GM19238 (cell line): ENCODE data around the gene TTC23.

Source experiments
- DNase-seq: peaks from one replicate; pipeline ENCODE4 v3.0.0; 2011; ENCODE audit warnings: low spot score; ENCODE audit not compliant: insufficient read length

Gene TTC23

GRCh38 chr15:99086327-99086667, 163.1 kb downstream of the TTC23 start:
- DNase-seq, result no peak
